Measurements from ENCODE around the gene PRDX1. TPM values are rescaled to one million over a fixed set of nuclear protein-coding genes. Genes with fewer than 3 reads are reported as not detected.
"Not testable (repeated sequence)": the region's sequence is repeated elsewhere in the genome, so short reads cannot be mapped to it uniquely, and the experiment has no call there.

PRDX1 gene
- total and polyA plus RNA-seq, 2 donors: 347 to 389 TPM

GRCh38 chr1:45523975-45524374 is 2.3 kb upstream of the PRDX1 start:
- H3K27me3 ChIP-seq (ENCODE audit: control insufficient read depth in 2 of 2, insufficient read depth in 1 of 2, low read length in 1 of 2); H3K36me3 ChIP-seq (ENCODE audit: control insufficient read depth in 2 of 2, insufficient read depth in 2 of 2, low read length in 1 of 2); H3K9me3 ChIP-seq (ENCODE audit: control insufficient read depth in 2 of 2, insufficient read depth in 1 of 2, low read length in 1 of 2); H3K4me3 ChIP-seq (ENCODE audit: low read length in 2 of 2); DNase-seq (ENCODE audit: low read depth in 6 of 9, low spot score in 9 of 9); H3K27ac ChIP-seq (ENCODE audit: low read depth in 1 of 2, low read length in 1 of 2): not testable (repeated sequence)
- peaks cover 7 to 18% of the 10 kb centered on the region in 2 donors for H3K4me1 ChIP-seq (ENCODE audit: control insufficient read depth in 2 of 2, insufficient read depth in 2 of 2, low read length in 2 of 2)
- 92% methylated on average over 10 of the region's 10 CpGs for WGBS

GRCh38 chr1:45523516-45523915 is 1.8 kb upstream of the PRDX1 start:
- not testable (repeated sequence) for H3K27me3 ChIP-seq (ENCODE audit: control insufficient read depth in 2 of 2, insufficient read depth in 1 of 2, low read length in 1 of 2); DNase-seq (ENCODE audit: low read depth in 6 of 9, low spot score in 9 of 9); H3K36me3 ChIP-seq (ENCODE audit: control insufficient read depth in 2 of 2, insufficient read depth in 2 of 2, low read length in 1 of 2); H3K9me3 ChIP-seq (ENCODE audit: control insufficient read depth in 2 of 2, insufficient read depth in 1 of 2, low read length in 1 of 2); H3K27ac ChIP-seq (ENCODE audit: low read depth in 1 of 2, low read length in 1 of 2); H3K4me3 ChIP-seq (ENCODE audit: low read length in 2 of 2)
- WGBS: 25% methylated on average over 2 of the region's 2 CpGs
- peaks cover 9 to 19% of the 10 kb centered on the region in 2 donors for H3K4me1 ChIP-seq (ENCODE audit: control insufficient read depth in 2 of 2, insufficient read depth in 2 of 2, low read length in 2 of 2)

GRCh38 chr1:45522324-45523104 is 830 bp upstream of the PRDX1 start:
- H3K9me3 ChIP-seq (ENCODE audit: control insufficient read depth in 2 of 2, insufficient read depth in 1 of 2, low read length in 1 of 2): no peaks in the 10 kb centered on the region
- H3K4me3 ChIP-seq (ENCODE audit: low read length in 2 of 2): peak overlapping the region; percentile 85 to 98
- no peaks in the 10 kb centered on the region for H3K27me3 ChIP-seq (ENCODE audit: control insufficient read depth in 2 of 2, insufficient read depth in 1 of 2, low read length in 1 of 2)
- peaks cover 9 to 19% of the 10 kb centered on the region in 2 donors for H3K4me1 ChIP-seq (ENCODE audit: control insufficient read depth in 2 of 2, insufficient read depth in 2 of 2, low read length in 2 of 2)
- peaks cover 0 to 8% of the 10 kb centered on the region in 2 donors for H3K36me3 ChIP-seq (ENCODE audit: control insufficient read depth in 2 of 2, insufficient read depth in 2 of 2, low read length in 1 of 2)
- peak overlapping the region; percentile 76 to 93 for H3K27ac ChIP-seq (ENCODE audit: low read depth in 1 of 2, low read length in 1 of 2)
- DNase-seq (ENCODE audit: low read depth in 6 of 9, low spot score in 9 of 9): no peak
- WGBS: 91% methylated on average over 21 of the region's 21 CpGs

- WGBS: 90% methylated on average over 16 of the region's 16 CpGs
- H3K4me1 ChIP-seq (ENCODE audit: control insufficient read depth in 2 of 2, insufficient read depth in 2 of 2, low read length in 2 of 2): peaks cover 9 to 19% of the 10 kb centered on the region in 2 donors
- not testable (repeated sequence) for H3K27ac ChIP-seq (ENCODE audit: low read depth in 1 of 2, low read length in 1 of 2)
Observed at GRCh38 chr1:45519774-45520173, 1.9 kb downstream of the PRDX1 start.

GRCh38 chr1:45518910-45519309 is 2.8 kb downstream of the PRDX1 start:
- no peaks in the 10 kb centered on the region for H3K27me3 ChIP-seq (ENCODE audit: control insufficient read depth in 2 of 2, insufficient read depth in 1 of 2, low read length in 1 of 2)
- DNase-seq (ENCODE audit: low read depth in 6 of 9, low spot score in 9 of 9): no peak
- H3K4me3 ChIP-seq (ENCODE audit: low read length in 2 of 2): no peak overlapping the region
- H3K4me1 ChIP-seq (ENCODE audit: control insufficient read depth in 2 of 2, insufficient read depth in 2 of 2, low read length in 2 of 2): peaks cover 9 to 19% of the 10 kb centered on the region in 2 donors
- H3K9me3 ChIP-seq (ENCODE audit: control insufficient read depth in 2 of 2, insufficient read depth in 1 of 2, low read length in 1 of 2): no peaks in the 10 kb centered on the region
- peaks cover 31 to 38% of the 10 kb centered on the region in 2 donors for H3K36me3 ChIP-seq (ENCODE audit: control insufficient read depth in 2 of 2, insufficient read depth in 2 of 2, low read length in 1 of 2)
- no peak overlapping the region for H3K27ac ChIP-seq (ENCODE audit: low read depth in 1 of 2, low read length in 1 of 2)
- WGBS: 69% methylated on average over 1 of the region's 1 CpG

More at GRCh38 chr1:45519774-45520173, 1.9 kb downstream of the PRDX1 start:
- not testable (repeated sequence) for H3K4me3 ChIP-seq (ENCODE audit: low read length in 2 of 2); H3K9me3 ChIP-seq (ENCODE audit: control insufficient read depth in 2 of 2, insufficient read depth in 1 of 2, low read length in 1 of 2); DNase-seq (ENCODE audit: low read depth in 6 of 9, low spot score in 9 of 9); H3K27me3 ChIP-seq (ENCODE audit: control insufficient read depth in 2 of 2, insufficient read depth in 1 of 2, low read length in 1 of 2)
- H3K36me3 ChIP-seq (ENCODE audit: control insufficient read depth in 2 of 2, insufficient read depth in 2 of 2, low read length in 1 of 2): peaks cover 24 to 29% of the 10 kb centered on the region in 2 donors

- H3K4me3 ChIP-seq (ENCODE audit: low read length in 2 of 2); H3K27me3 ChIP-seq (ENCODE audit: control insufficient read depth in 2 of 2, insufficient read depth in 1 of 2, low read length in 1 of 2); H3K27ac ChIP-seq (ENCODE audit: low read depth in 1 of 2, low read length in 1 of 2); DNase-seq (ENCODE audit: low read depth in 6 of 9, low spot score in 9 of 9); H3K9me3 ChIP-seq (ENCODE audit: control insufficient read depth in 2 of 2, insufficient read depth in 1 of 2, low read length in 1 of 2): not testable (repeated sequence)
- peaks cover 31 to 42% of the 10 kb centered on the region in 2 donors for H3K36me3 ChIP-seq (ENCODE audit: control insufficient read depth in 2 of 2, insufficient read depth in 2 of 2, low read length in 1 of 2)
- peaks cover 9 to 19% of the 10 kb centered on the region in 2 donors for H3K4me1 ChIP-seq (ENCODE audit: control insufficient read depth in 2 of 2, insufficient read depth in 2 of 2, low read length in 2 of 2)
- whole genome bisulfite sequencing: 86% methylated on average over 4 of the region's 4 CpGs
Observed at GRCh38 chr1:45518366-45518765, 3.3 kb downstream of the PRDX1 start.

- Histone ChIP-seq H3K27me3 (ENCODE audit: control insufficient read depth in 2 of 2, insufficient read depth in 1 of 2, low read length in 1 of 2) (no peaks in the 10 kb centered on the region), H3K4me3 (ENCODE audit: low read length in 2 of 2) (no peak overlapping the region), H3K9me3 (ENCODE audit: control insufficient read depth in 2 of 2, insufficient read depth in 1 of 2, low read length in 1 of 2) (no peaks in the 10 kb centered on the region), H3K36me3 (ENCODE audit: control insufficient read depth in 2 of 2, insufficient read depth in 2 of 2, low read length in 1 of 2) (peaks cover 35 to 61% of the 10 kb centered on the region in 2 donors), H3K4me1 (ENCODE audit: control insufficient read depth in 2 of 2, insufficient read depth in 2 of 2, low read length in 2 of 2) (peaks cover 9 to 15% of the 10 kb centered on the region in 2 donors), H3K27ac (ENCODE audit: low read depth in 1 of 2, low read length in 1 of 2) (no peak overlapping the region)
- no peak for DNase-seq (ENCODE audit: low read depth in 6 of 9, low spot score in 9 of 9)
- 96% methylated on average over 4 of the region's 4 CpGs for WGBS
Observed at GRCh38 chr1:45516465-45516864, 5.2 kb downstream of the PRDX1 start.

GRCh38 chr1:45516036-45516435 is 5.6 kb downstream of the PRDX1 start:
- 93% methylated on average over 3 of the region's 3 CpGs for WGBS
- H3K27ac ChIP-seq (ENCODE audit: low read depth in 1 of 2, low read length in 1 of 2): no peak overlapping the region
- peaks cover 39 to 66% of the 10 kb centered on the region in 2 donors for H3K36me3 ChIP-seq (ENCODE audit: control insufficient read depth in 2 of 2, insufficient read depth in 2 of 2, low read length in 1 of 2)
- H3K27me3 ChIP-seq (ENCODE audit: control insufficient read depth in 2 of 2, insufficient read depth in 1 of 2, low read length in 1 of 2): no peaks in the 10 kb centered on the region
- H3K4me3 ChIP-seq (ENCODE audit: low read length in 2 of 2): no peak overlapping the region
- no peaks in the 10 kb centered on the region for H3K9me3 ChIP-seq (ENCODE audit: control insufficient read depth in 2 of 2, insufficient read depth in 1 of 2, low read length in 1 of 2)
- H3K4me1 ChIP-seq (ENCODE audit: control insufficient read depth in 2 of 2, insufficient read depth in 2 of 2, low read length in 2 of 2): peaks cover 9 to 15% of the 10 kb centered on the region in 2 donors
- DNase-seq (ENCODE audit: low read depth in 6 of 9, low spot score in 9 of 9): no peak

GRCh38 chr1:45513532-45514260 is 8.0 kb downstream of the PRDX1 start:
- peaks cover 60 to 82% of the 10 kb centered on the region in 2 donors for H3K36me3 ChIP-seq (ENCODE audit: control insufficient read depth in 2 of 2, insufficient read depth in 2 of 2, low read length in 1 of 2)
- WGBS: 92% methylated on average over 9 of the region's 9 CpGs
- H3K4me3 ChIP-seq (ENCODE audit: low read length in 2 of 2); H3K4me1 ChIP-seq (ENCODE audit: control insufficient read depth in 2 of 2, insufficient read depth in 2 of 2, low read length in 2 of 2); H3K27ac ChIP-seq (ENCODE audit: low read depth in 1 of 2, low read length in 1 of 2); DNase-seq (ENCODE audit: low read depth in 6 of 9, low spot score in 9 of 9); H3K9me3 ChIP-seq (ENCODE audit: control insufficient read depth in 2 of 2, insufficient read depth in 1 of 2, low read length in 1 of 2); H3K27me3 ChIP-seq (ENCODE audit: control insufficient read depth in 2 of 2, insufficient read depth in 1 of 2, low read length in 1 of 2): not testable (repeated sequence)
